ENCODE measurements around the gene EML6. TPM values are rescaled to one million over a fixed set of nuclear protein-coding genes. Genes with fewer than 3 reads are reported as not detected.
A peak's percentile ranks its signal among the peaks of the same experiment; 100 is the strongest.

Gene EML6
- total RNA-seq, 2 experiments from 2014 or later: 1.2 to 1.7 TPM

DNA sequence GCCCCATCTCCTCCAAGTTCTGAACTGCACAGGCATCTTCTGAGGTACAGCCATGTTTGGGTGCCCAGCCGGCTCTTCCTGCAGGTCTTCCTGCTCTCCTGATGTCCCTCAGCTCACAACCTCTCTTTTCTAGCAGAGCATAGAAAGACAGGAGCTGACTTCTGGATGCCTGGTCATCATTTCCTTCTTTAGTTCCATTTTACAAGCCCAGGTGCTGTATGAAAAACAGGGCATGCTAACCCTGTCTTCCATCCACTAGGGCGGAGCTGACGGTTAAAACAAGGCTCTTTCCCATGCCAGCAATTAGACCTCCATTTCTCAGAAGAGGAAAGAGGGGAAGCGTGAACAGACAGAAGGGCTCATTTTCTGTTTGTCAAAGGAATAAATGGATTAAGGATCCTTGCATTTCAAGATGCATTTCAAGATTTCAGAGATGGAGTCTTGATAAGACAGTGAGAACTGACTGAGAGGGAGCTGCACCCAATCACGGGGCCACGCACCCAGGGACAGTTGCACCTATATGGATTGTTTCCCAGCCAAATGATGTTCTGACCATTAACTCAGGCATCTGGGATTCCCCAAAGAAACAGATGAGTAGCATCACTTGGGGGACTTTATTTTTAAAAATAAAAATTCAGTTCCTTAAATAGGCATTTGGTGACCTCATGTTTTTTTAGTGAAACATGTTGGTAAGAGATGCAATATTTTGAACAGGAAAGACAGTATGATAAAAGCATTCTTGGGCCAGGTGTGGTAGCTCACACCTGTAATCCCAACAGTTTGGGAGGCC, 45.8 kb upstream of the EML6 start:
- POLR2A ChIA-PET: no interaction called here

DNA sequence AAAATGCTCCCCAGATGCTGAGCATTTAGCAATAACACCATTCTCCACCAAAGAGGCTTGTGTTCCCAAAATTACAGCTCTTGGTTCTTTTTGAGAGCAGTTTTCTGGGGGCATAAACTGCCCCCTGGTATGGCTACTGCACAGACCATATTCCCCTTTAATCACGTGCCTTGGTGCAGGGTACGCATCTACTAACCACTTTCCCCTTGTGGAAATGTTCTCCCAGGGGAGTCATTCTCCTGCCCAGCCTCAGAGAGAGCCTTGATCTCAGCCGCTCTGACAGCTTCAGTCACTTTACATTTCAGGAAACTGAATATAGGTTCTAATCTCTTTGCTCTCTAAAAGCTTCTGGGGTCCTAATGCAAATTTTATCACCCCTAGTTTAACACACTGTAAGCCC, 44.7 kb upstream of the EML6 start:
- no peak overlapping the region for H3K27ac Mint-ChIP-seq
- no peaks in the 10 kb centered on the region for H3K36me3 Mint-ChIP-seq (ENCODE audit: low read depth)
- H3K4me1 Mint-ChIP-seq (ENCODE audit: low read depth): peaks cover 23% of the 10 kb centered on the region
- DNase-seq (no peak), ATAC-seq (no peak)
- CTCF ChIA-PET: interaction anchor here (1.1 to 8.7 kb wide), 5 partner anchors 14 to 46 kb away, joined by 3 to 106 read pairs (median 6); no protein-coding TSS in a partner anchor
- peaks cover 24% of the 10 kb centered on the region for H3K27me3 Mint-ChIP-seq
- intact Hi-C loops (cut with micrococcal nuclease): no loop called here
- POLR2A ChIA-PET: interaction anchor here (0.6 kb wide), 1 partner anchor 20 kb away, joined by 3 read pairs; no protein-coding TSS in a partner anchor
- TF ChIP-seq, protein P1, sequence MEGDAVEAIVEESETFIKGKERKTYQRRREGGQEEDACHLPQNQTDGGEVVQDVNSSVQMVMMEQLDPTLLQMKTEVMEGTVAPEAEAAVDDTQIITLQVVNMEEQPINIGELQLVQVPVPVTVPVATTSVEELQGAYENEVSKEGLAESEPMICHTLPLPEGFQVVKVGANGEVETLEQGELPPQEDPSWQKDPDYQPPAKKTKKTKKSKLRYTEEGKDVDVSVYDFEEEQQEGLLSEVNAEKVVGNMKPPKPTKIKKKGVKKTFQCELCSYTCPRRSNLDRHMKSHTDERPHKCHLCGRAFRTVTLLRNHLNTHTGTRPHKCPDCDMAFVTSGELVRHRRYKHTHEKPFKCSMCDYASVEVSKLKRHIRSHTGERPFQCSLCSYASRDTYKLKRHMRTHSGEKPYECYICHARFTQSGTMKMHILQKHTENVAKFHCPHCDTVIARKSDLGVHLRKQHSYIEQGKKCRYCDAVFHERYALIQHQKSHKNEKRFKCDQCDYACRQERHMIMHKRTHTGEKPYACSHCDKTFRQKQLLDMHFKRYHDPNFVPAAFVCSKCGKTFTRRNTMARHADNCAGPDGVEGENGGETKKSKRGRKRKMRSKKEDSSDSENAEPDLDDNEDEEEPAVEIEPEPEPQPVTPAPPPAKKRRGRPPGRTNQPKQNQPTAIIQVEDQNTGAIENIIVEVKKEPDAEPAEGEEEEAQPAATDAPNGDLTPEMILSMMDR (IDR thresholded peaks at IDR 0.05): no peak
- H3K4me3 Mint-ChIP-seq: no peak overlapping the region
- H3K9me3 Mint-ChIP-seq: peaks cover 3% of the 10 kb centered on the region

More for the DNA sequence above, 45.8 kb upstream of the EML6 start:
- Mint-ChIP-seq H3K9me3 (peaks cover 3% of the 10 kb centered on the region), H3K4me1 (ENCODE audit: low read depth) (peaks cover 33% of the 10 kb centered on the region), H3K4me3 (no peak overlapping the region), H3K36me3 (ENCODE audit: low read depth) (no peaks in the 10 kb centered on the region), H3K27me3 (peaks cover 24% of the 10 kb centered on the region), H3K27ac (no peak overlapping the region)
- intact Hi-C loops (cut with micrococcal nuclease): no loop called here
- no peak for ATAC-seq
- CTCF ChIA-PET: interaction anchor here (0.9 to 8.7 kb wide), 6 partner anchors 8 to 47 kb away, joined by 3 to 106 read pairs (median 6); no protein-coding TSS in a partner anchor
- no peak for DNase-seq
- TF ChIP-seq, protein P1 (IDR thresholded peaks at IDR 0.05): no peak

DNA sequence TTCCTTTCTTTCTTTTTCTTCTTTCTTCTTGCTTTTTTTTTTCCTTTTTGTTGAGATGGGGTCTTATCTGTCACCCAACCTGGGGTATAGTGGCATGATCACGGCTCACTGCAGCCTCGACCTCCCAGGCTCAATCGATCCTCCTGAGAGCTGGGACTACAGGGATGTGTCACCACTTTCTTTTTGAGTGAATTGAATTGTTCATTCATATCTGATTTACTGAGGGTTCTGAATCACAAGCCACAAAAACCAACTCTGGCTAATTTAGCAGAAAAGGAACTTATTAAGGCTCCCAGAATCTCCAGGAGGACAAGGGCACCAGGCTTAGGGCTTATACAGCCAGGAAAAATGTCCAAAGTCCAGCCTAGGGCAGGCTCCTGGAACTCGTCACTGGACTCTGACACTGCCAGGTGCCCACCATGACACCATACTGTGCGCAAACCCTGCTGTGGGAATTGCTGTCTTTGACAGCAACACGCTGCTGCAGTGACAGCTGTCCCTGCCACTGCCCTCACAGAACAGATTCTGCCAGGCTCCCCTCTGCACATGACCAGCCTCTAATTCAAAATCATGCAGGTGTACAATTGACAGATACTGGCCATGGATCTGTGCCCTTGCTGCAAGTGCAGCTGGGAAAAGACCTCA, 42.9 kb upstream of the EML6 start:
- DNase-seq (peak; percentile 67), ATAC-seq (peak; percentile 92)
- peaks cover 24% of the 10 kb centered on the region for H3K27me3 Mint-ChIP-seq
- H3K4me3 Mint-ChIP-seq: peak overlapping the region; percentile 44
- H3K9me3 Mint-ChIP-seq: peaks cover 3% of the 10 kb centered on the region
- ChIA-PET POLR2A (interaction anchor here (1.5 kb wide), 1 partner anchor 29 kb away, joined by 5 read pairs; no protein-coding TSS in a partner anchor), CTCF (interaction anchor here (1.4 to 8.7 kb wide), 4 partner anchors 16 to 158 kb away, joined by 3 to 106 read pairs (median 8); no protein-coding TSS in a partner anchor)
- TF ChIP-seq, protein P1 (IDR thresholded peaks at IDR 0.05): no peak
- intact Hi-C loops (cut with micrococcal nuclease): no loop called here
- no peaks in the 10 kb centered on the region for H3K36me3 Mint-ChIP-seq (ENCODE audit: low read depth)
- H3K4me1 Mint-ChIP-seq (ENCODE audit: low read depth): peaks cover 20% of the 10 kb centered on the region
- H3K27ac Mint-ChIP-seq: peak overlapping the region; percentile 70

DNA sequence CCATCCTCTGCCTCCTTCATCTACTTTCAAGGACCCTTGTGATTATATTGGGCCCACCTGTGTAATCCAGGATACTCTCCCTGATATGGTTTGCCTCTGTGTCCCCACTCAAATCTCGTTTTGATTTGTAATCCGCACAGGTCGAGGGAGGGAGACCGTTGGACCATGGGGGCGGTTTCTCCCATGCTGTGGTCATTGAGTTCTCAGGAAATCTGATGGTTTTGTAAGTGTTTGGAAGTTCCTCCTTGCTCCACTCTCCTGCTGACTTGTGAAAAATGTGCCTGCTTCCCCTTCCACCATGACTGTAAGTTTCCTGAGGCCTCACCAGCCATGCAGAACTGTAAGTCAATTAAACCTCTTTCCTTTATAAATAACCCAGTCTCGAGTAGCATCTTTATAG, 42.0 kb upstream of the EML6 start:
- Mint-ChIP-seq H3K9me3 (peaks cover 3% of the 10 kb centered on the region), H3K27ac (peak overlapping the region; percentile 4), H3K4me3 (no peak overlapping the region), H3K27me3 (peaks cover 19% of the 10 kb centered on the region), H3K4me1 (ENCODE audit: low read depth) (peaks cover 20% of the 10 kb centered on the region), H3K36me3 (ENCODE audit: low read depth) (no peaks in the 10 kb centered on the region)
- ChIA-PET POLR2A (interaction anchor here (1.5 kb wide), 1 partner anchor 28 kb away, joined by 5 read pairs; no protein-coding TSS in a partner anchor), CTCF (interaction anchor here (1.4 to 8.7 kb wide), 4 partner anchors 16 to 158 kb away, joined by 3 to 106 read pairs (median 8); no protein-coding TSS in a partner anchor)
- no peak for ATAC-seq
- intact Hi-C loops (cut with micrococcal nuclease): no loop called here
- no peak for DNase-seq
- TF ChIP-seq, protein P1 (IDR thresholded peaks at IDR 0.05): no peak

Measured in activated CD8-positive, alpha-beta T cell treated with anti-CD3 and anti-CD28 coated beads for 36 hours (primary cell).